GM19025 (cell line): ENCODE measurements around the gene CCDC69.
"Not testable (repeated sequence)": the region's sequence is repeated elsewhere in the genome, so short reads cannot be mapped to it uniquely, and the experiment has no call there.

Source experiments
- ATAC-seq: cut with Tn5 transposase; IDR thresholded peaks from one replicate; pipeline ENCODE4 v1.9.1; 2021; ENCODE audit warnings: mild to moderate bottlenecking, low read depth, moderate library complexity; ENCODE audit not compliant: unreplicated experiment

CCDC69 gene, protein sequence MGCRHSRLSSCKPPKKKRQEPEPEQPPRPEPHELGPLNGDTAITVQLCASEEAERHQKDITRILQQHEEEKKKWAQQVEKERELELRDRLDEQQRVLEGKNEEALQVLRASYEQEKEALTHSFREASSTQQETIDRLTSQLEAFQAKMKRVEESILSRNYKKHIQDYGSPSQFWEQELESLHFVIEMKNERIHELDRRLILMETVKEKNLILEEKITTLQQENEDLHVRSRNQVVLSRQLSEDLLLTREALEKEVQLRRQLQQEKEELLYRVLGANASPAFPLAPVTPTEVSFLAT

GRCh38 chr5:151223447-151224264 is at the start of gene CCDC69:
Gene CCDC69, minus strand, starts transcription at chr5:151224092. Its CDS starts 122 bp downstream, at chr5:151223970.
- peak; percentile 65 for ATAC-seq

- ATAC-seq = no peak
Observed at GRCh38 chr5:151271336-151271735, 47.4 kb upstream of the CCDC69 start.

DNA sequence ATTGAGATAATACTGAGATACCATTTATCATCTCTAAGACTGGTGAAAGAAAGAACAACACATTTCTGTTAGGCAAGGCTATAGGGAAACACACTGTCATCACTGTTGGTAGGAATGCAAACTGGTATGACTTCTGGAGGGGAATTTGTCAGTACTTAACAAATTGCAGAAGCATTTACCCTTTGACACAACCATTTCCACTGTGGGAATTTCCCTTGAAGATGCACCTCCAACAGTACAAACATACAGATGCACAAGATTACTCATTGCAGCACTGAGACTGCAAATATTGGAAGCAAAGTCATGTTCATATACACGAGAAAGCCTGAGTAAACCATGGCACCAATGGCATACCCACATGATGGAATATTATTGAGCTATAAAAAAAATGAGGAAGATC is 46.7 kb upstream of the CCDC69 start:
- ATAC-seq = peak; percentile 93

DNA sequence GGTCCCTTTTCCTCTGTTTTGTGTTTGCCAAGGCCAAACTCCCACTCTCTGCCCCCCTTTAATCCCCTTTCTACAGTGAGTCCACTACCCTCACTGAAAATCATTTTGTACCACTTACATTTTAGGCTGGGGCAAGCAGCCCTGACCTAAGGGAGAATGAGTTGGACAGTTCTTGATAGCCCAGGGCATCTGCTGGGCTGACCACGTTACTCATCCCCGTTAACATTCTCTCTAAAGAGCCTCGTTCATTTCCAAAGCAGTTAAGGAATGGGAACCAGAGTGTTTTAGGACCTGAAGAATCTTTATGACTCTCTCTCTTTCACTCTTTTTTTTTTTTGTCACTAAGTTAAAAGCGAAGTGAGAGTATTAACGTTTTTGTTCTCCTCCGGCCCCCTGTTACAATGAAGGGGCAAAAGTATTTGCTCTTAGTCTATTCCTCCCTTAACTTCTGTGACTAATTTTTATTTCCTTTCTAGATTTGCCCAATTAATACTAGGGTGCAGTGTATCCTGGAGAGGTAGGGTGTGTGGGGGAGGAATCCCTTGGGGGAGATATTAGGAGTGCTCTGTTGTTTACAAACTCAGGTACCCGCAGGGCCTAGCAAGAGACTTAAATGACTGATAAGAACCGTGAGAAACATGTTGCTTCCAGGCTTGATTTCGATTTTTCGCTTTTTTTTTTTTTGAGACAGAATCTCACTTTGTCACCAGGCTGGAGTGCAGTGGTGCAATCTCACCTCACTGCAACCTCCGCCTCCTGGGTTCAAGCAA is 43.8 kb upstream of the CCDC69 start:
- ATAC-seq = no peak

DNA sequence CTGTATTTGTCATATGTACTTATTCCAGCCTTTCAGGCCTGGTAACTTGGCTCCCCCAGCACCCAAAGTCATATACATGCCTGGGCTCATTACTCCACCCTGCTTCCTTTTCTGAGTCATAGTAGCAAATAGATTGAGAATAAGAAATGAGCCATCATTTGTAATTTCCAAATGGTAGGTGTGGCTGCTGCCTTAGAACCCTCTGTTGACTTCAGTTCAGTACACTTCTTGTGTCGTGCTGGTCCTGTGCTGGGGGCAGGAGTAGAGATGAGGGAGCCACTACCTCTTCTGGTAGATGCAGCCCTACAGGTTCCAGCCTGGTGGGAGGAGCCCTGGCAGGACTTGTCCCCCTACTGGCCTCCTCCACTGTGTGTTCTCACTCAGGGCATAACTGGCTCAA is 40.2 kb upstream of the CCDC69 start:
- no peak for ATAC-seq

DNA sequence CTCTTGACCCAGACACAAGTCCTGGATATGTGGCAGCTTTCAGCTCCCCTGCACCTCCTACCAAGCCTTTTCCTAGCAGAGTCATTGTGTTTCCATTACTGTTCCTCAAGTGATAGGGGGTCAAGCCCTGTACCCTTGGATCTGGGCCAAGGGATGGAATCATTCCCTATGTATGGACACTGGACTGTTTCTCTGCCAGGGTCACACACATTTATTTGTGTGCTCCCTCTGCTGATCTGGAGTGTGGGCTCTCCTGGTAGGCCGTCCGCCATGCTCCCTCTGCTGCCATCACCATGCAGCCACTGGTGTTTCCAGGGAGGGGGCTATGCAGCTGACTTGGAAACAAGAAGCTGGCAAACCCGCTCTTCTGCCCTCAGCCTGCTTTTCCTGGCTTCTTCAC is 38.6 kb upstream of the CCDC69 start:
- no peak for ATAC-seq

DNA sequence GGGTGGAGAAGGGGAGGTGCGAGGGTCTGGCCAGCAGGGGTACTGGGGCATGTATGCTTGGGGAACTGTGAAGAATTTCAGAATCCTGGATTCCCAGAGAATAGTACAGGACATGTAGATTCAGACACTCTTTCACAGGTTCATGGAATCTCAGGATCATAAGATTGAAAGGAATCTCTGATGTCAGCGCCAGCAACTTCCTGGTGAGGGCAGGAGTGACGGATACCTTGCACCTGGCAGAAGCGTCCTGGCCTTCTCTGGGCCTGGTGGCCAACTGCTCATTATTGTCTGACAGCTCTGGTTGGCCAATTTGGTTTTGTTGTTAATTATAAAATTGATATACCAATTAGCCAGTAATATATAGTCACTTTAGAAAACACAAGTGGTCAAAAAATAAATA is 36.0 kb upstream of the CCDC69 start:
- ATAC-seq = no peak

GRCh38 chr5:151258816-151259215 is 34.9 kb upstream of the CCDC69 start:
- ATAC-seq = no peak

DNA sequence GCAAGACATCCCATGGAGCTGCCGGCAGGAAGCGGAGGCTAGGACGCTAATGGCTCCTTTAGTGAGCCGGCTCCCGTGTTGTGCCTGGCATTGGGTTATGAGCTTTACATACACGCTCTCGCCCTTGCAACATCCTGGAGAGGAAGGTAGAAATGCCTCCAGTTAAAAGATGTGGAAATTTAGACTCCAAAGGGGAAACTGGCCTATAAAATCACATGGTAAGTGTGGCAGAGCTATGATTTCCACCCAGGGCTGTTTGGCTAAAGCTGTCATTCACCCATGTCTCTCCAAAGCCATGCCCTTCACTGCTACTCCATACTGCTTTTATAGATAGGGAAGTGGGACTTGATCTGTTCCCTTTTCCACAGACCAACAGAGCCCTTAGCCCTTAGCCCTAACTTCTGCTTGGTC is 34.3 kb upstream of the CCDC69 start:
- no peak for ATAC-seq

GRCh38 chr5:151257731-151258181 is 33.9 kb upstream of the CCDC69 start:
- ATAC-seq = peak; percentile 16

DNA sequence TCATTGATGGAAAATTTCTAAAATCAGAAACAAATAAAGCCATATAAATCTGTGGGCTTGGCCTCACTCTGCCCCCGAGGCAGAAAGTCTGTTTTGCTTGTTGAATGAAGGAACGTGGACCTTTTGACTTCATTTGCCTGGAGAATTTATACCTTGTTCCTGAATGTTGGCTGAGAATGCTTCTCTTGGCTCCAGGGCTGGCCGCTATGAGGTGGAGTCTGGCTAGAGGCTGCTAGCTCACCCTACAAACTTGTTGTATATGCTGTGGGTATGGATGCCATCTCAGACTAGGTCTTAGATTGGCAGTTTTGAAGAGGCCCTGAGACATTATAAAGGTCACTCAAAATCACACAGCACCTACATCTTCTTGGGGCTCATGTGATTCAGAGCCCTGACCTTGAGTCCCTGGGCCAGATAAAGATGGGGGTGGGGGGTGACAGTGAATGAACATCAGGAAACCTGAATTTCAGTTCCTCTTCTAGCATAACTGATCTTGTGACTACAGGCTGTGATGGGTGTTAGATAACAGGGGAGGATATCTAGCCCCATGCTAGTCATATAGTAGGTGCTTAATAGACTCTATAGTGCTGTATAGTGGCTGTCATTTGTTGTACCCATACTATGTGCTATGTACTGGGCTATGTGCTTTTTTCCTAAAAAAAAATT is 31.9 kb upstream of the CCDC69 start:
- ATAC-seq = peak; percentile 24

GRCh38 chr5:151254990-151255389 is 31.1 kb upstream of the CCDC69 start:
- not testable (repeated sequence) for ATAC-seq

DNA sequence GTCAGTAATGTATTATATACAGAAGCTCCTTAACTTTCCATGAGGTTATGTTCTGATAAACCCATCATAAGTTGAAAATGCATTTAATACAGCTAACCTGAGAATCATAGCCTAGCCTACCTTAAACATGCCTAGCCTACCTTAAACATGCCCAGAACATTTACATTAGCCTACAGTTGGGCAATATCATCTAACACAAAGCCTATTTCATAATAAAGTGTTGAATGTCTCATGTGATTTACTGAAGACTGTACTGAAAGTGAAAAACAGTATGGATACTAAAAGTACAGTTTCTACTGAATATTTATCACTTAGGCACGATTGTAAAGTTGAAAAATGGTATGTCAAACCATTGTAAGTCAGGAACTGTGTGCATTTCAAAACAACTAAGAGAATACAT is 30.7 kb upstream of the CCDC69 start:
- ATAC-seq = no peak

DNA sequence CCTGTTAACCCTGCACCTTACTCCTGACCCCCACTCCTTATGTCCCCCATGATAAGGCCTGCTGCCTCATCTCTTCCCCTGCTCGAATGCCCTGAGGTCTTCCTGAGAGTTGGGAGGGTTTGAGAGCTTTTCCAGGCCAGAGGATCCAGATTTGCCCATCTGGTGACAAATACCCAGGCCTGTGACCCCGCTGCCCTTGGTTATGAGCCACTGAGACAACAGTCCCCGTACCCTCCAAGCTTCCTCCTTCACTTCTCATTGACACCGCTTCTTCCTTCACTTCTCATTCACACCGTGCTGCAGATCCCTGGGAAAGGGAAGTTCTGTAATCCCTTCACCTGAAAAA is 29.7 kb upstream of the CCDC69 start:
- no peak for ATAC-seq

DNA sequence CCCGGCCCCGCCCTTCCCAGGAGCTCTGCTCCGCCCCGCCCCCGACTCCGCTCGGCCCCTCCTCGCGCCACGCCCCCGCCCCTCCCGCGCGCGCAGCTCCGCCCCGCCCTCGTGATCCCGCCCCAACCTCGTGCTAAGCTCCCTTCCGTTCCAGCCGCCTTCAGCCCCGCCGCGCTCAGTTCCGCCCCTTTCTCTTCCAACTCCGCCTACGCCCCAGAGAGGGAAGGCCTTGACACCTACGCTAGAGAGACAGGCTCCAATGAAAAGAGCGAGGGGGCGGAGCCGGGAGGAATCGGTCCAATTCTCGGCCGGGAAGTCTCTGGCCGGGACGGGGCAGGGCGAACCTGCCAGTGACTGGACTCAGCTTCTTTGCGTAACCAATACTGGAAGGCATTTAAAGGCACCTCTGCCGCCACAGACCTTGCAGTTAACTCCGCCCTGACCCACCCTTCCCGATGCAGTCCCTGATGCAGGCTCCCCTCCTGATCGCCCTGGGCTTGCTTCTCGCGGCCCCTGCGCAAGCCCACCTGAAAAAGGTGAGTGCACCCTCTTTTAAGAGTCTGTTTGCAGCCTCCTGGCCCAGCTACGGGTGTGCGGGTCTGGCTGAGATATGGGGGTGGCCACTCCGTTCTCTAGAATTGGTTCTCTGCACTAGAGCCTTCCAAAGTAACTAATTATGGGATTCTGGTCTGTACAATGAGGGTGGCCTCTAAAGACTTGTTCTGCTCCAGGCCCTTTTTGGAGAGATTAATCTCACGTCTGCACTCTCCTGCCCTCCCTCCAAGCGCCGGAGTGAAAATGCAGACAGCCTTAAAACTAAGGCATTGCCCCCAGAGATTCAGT is 29.1 kb upstream of the CCDC69 start, which contains the start of gene GM2A:
TSS of gene GM2A (plus strand) at position 424 of the 843 bp plus-strand sequence. CDS start at position 456, 32 bp downstream.
- peak; percentile 82 for ATAC-seq

GRCh38 chr5:151251621-151252020 is 27.7 kb upstream of the CCDC69 start:
- no peak for ATAC-seq

DNA sequence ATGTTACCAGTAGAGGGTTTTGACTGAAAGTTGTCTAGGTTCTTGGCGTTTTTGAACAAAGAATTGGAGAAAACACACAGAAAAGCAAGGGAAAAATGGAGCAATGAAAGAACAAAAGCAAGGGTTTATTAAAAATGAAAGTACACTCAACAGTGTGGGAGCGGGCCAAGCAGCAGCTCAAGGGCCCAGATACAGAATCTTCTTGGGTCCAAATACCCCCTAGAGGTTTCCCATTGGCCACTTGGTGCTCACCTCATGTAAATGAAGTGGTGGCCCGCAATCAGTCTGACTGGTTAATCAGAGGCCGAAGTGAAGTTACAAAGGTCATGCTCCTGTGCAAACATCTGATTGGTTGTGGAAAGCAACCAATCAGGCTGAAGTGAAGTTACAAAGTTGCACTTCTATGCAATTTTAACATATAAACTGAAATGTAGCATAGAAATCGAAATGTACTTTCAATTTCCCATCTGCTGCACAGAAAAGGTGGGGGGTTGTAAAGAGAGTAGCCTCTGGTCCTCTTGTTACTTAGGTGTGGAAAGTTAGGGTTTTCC is 27.2 kb upstream of the CCDC69 start:
- ATAC-seq = no peak

- no peak for ATAC-seq
Observed at GRCh38 chr5:151250346-151251000, 26.6 kb upstream of the CCDC69 start.

GRCh38 chr5:151249281-151249680 is 25.4 kb upstream of the CCDC69 start:
- no peak for ATAC-seq
